ENCODE measurements around the gene TRIM31.

GRCh38 chr6:30149858-30150550 is 37.1 kb upstream of the TRIM31 start:
- TF ChIP-seq CTCF (optimal IDR thresholded peaks at IDR 0.05 in 1 of 3, IDR thresholded peaks at IDR 0.05 in 1 of 3, conservative IDR thresholded peaks at IDR 0.05 in 1 of 3; ENCODE audit: extremely low read depth in 1 of 3, insufficient read depth in 2 of 3, low read length in 3 of 3) (no peak), EZH2 (IDR thresholded peaks at IDR 0.05; ENCODE audit: low read length) (no peak)

Measured in keratinocyte (primary cell).